HepG2 (cell line): ENCODE results near the gene FOCAD. TPM values are rescaled to one million over a fixed set of nuclear protein-coding genes. Genes with fewer than 3 reads are reported as not detected.

Source experiments
- ARID2 ChIP-seq: sonication (generic); formaldehyde crosslinking; IDR thresholded peaks from 2 replicates; pipeline ENCODE4 v1.8.1; 2022; ENCODE audit warnings: mild to moderate bottlenecking, missing genetic modification reagents, borderline replicate concordance
- ARID3A ChIP-seq: IDR thresholded peaks from 2 replicates; pipeline ENCODE4 v1.6.1; 2012; ENCODE audit warnings: low read depth, low read length, improper control_type of control experiment
- ATF6 ChIP-seq: sonication (generic); formaldehyde crosslinking; conservative IDR thresholded peaks from 2 replicates; pipeline ENCODE4 v1.4.0; 2020; ENCODE audit warnings: missing genetic modification reagents
- ATM ChIP-seq: fragments of 450-650 bp; IDR thresholded peaks from 2 replicates; pipeline ENCODE4 v1.7.1; 2017; ENCODE audit warnings: mild to moderate bottlenecking, borderline replicate concordance
- BRD4 ChIP-seq: sonication (generic); formaldehyde crosslinking; IDR thresholded peaks from 2 replicates; pipeline ENCODE4 v1.4.0; 2020; ENCODE audit warnings: missing genetic modification reagents
- GZF1 ChIP-seq: sonication (generic); formaldehyde crosslinking; IDR thresholded peaks from 2 replicates; pipeline ENCODE4 v1.5.1; 2020; ENCODE audit warnings: mild to moderate bottlenecking, missing genetic modification reagents
- HOXA5 ChIP-seq: sonication (generic); formaldehyde crosslinking; IDR thresholded peaks from 2 replicates; pipeline ENCODE4 v1.4.0; 2020; ENCODE audit warnings: missing genetic modification reagents
- MXI1 ChIP-seq: IDR thresholded peaks from 3 replicates; pipeline ENCODE4 v1.6.1; 2012; ENCODE audit warnings: low read depth, low read length, inconsistent platforms, borderline replicate concordance
- MYNN ChIP-seq: sonication (generic); formaldehyde crosslinking; IDR thresholded peaks from 2 replicates; pipeline ENCODE4 v1.4.0; 2020; ENCODE audit warnings: mild to moderate bottlenecking, low read depth, missing genetic modification reagents
- NAIF1 ChIP-seq: sonication (generic); formaldehyde crosslinking; IDR thresholded peaks from 2 replicates; pipeline ENCODE4 v1.5.0; 2020; ENCODE audit warnings: mild to moderate bottlenecking, missing genetic modification reagents, borderline replicate concordance
- NCOA1 ChIP-seq: sonication (generic); formaldehyde crosslinking; IDR thresholded peaks from 2 replicates; pipeline ENCODE4 v1.9.0; 2021; ENCODE audit warnings: missing genetic modification reagents
- NFIB ChIP-seq: sonication (generic); formaldehyde crosslinking; IDR thresholded peaks from 2 replicates; pipeline ENCODE4 v1.9.0; 2021; ENCODE audit warnings: missing genetic modification reagents, mild to moderate bottlenecking, borderline replicate concordance
- NFIC ChIP-seq: IDR thresholded peaks from 2 replicates; pipeline ENCODE4 v1.6.1; 2012; ENCODE audit warnings: mild to moderate bottlenecking, low read length, inconsistent platforms
- RFXAP ChIP-seq: sonication (generic); formaldehyde crosslinking; IDR thresholded peaks from 2 replicates; pipeline ENCODE4 v1.4.0; 2020; ENCODE audit warnings: missing genetic modification reagents, borderline replicate concordance
- SIX4 ChIP-seq: sonication (generic); formaldehyde crosslinking; IDR thresholded peaks from 2 replicates; pipeline ENCODE4 v1.4.0; 2020; ENCODE audit warnings: missing genetic modification reagents
- SMAD9 ChIP-seq: sonication (generic); formaldehyde crosslinking; IDR thresholded peaks from 2 replicates; pipeline ENCODE4 v1.5.1; 2020; ENCODE audit warnings: mild to moderate bottlenecking, missing genetic modification reagents
- SNAPC5 ChIP-seq: sonication (generic); formaldehyde crosslinking; IDR thresholded peaks from 2 replicates; pipeline ENCODE4 v1.8.1; 2023; ENCODE audit warnings: mild to moderate bottlenecking, missing genetic modification reagents, borderline replicate concordance
- SP4 ChIP-seq: sonication (generic); formaldehyde crosslinking; IDR thresholded peaks from 2 replicates; pipeline ENCODE4 v1.8.1; 2023; ENCODE audit warnings: mild to moderate bottlenecking, missing genetic modification reagents
- SRY ChIP-seq: sonication (generic); formaldehyde crosslinking; IDR thresholded peaks from 2 replicates; pipeline ENCODE4 v1.8.0; 2022; ENCODE audit warnings: mild to moderate bottlenecking, missing genetic modification reagents
- TARDBP ChIP-seq: sonication (generic); formaldehyde crosslinking; IDR thresholded peaks from 2 replicates; pipeline ENCODE4 v1.8.0; 2022; ENCODE audit warnings: mild to moderate bottlenecking, missing genetic modification reagents
- TCF7L2 ChIP-seq: IDR thresholded peaks from 2 replicates; pipeline ENCODE4 v1.6.1; 2011; ENCODE audit warnings: mild to moderate bottlenecking, low read depth, low read length, moderate library complexity
- TP53 ChIP-seq: sonication (generic); formaldehyde crosslinking; conservative IDR thresholded peaks from 2 replicates; pipeline ENCODE4 v1.4.0; 2020; ENCODE audit warnings: missing genetic modification reagents
- ZFP36L2 ChIP-seq: sonication (generic); formaldehyde crosslinking; IDR thresholded peaks from 2 replicates; pipeline ENCODE4 v1.4.0; 2020; ENCODE audit warnings: missing genetic modification reagents
- ZNF160 ChIP-seq: sonication (generic); formaldehyde crosslinking; IDR thresholded peaks from 2 replicates; pipeline ENCODE4 v1.8.0; 2022; ENCODE audit warnings: mild to moderate bottlenecking, inconsistent platforms, missing genetic modification reagents
- ZNF17 ChIP-seq: sonication (generic); formaldehyde crosslinking; IDR thresholded peaks from 2 replicates; pipeline ENCODE4 v1.5.0; 2020; ENCODE audit warnings: mild to moderate bottlenecking, missing genetic modification reagents
- ZNF235 ChIP-seq: sonication (generic); formaldehyde crosslinking; IDR thresholded peaks from 2 replicates; pipeline ENCODE4 v1.8.1; 2023; ENCODE audit warnings: mild to moderate bottlenecking, missing genetic modification reagents, borderline replicate concordance
- ZNF326 ChIP-seq: sonication (generic); formaldehyde crosslinking; IDR thresholded peaks from 2 replicates; pipeline ENCODE4 v1.4.0; 2020; ENCODE audit warnings: missing genetic modification reagents, borderline replicate concordance
- ZNF382 ChIP-seq: sonication (generic); formaldehyde crosslinking; IDR thresholded peaks from 2 replicates; pipeline ENCODE4 v1.5.0; 2020; ENCODE audit warnings: missing genetic modification reagents, mild to moderate bottlenecking, borderline replicate concordance
- ZNF660 ChIP-seq: sonication (generic); formaldehyde crosslinking; IDR thresholded peaks from 2 replicates; pipeline ENCODE4 v1.5.1; 2020; ENCODE audit warnings: mild to moderate bottlenecking, low read depth, missing genetic modification reagents, borderline replicate concordance
- ZNF746 ChIP-seq: sonication (generic); formaldehyde crosslinking; IDR thresholded peaks from 2 replicates; pipeline ENCODE4 v1.8.0; 2022; ENCODE audit warnings: mild to moderate bottlenecking, missing genetic modification reagents
- ZNF841 ChIP-seq: sonication (generic); formaldehyde crosslinking; IDR thresholded peaks from 2 replicates; pipeline ENCODE4 v1.8.1; 2023; ENCODE audit warnings: missing genetic modification reagents, borderline replicate concordance
- ZNF879 ChIP-seq: sonication (generic); formaldehyde crosslinking; IDR thresholded peaks from 2 replicates; pipeline ENCODE4 v1.8.1; 2023; ENCODE audit warnings: missing genetic modification reagents
- polyA plus RNA-seq, 8 experiments: library from polyadenylated mRNA; depleted of rRNA in 3 of 8; stranded (reverse) in 7 of 8; unstranded in 1 of 8; fragments of >200 nt; fragmentation: Illumina TruSeq in 4 of 8; extraction: Trizol in 4 of 8; gene quantifications; 2 replicates each; pipeline versions ENCODE4 v1.2.1 to v1.2.3, GENCODE V29; 2011 to 2016; ENCODE audit warnings: low read depth in 4 of 8, missing spikeins in 1 of 8, mixed read lengths in 1 of 8; ENCODE audit not compliant: insufficient read depth in 1 of 8
- total RNA-seq, 5 experiments: library from RNA; depleted of rRNA; stranded (reverse); fragments of >200 nt; fragmentation: Illumina TruSeq; extraction: Trizol; gene quantifications; 2 replicates each; pipeline ENCODE4 v1.2.3, GENCODE V29; 2016; ENCODE audit warnings: low read depth in 1 of 5

The FOCAD gene
- total and polyA plus RNA-seq, 2 of the 13 experiments (the other 11 are each of a cell fraction or from before 2014, with no cell fraction given), result 18.0 to 31.1 TPM

GRCh38 chr9:20692554-20692953 is 8.5 kb downstream of the FOCAD start (continued):
- TF ChIP-seq NFIC, result 0 out of 2 replicates have a peak, but pooled peaks have one; percentile 51
- no peak for TF ChIP-seq ATF6 (CRISPR knock-in tag)
- no peak for TF ChIP-seq ZNF326 (CRISPR knock-in tag)
- no peak for TF ChIP-seq SRY
- TF ChIP-seq RFXAP (CRISPR knock-in tag), result no peak
- TF ChIP-seq MXI1, result no peak
- TF ChIP-seq ATM, result no peak
- TF ChIP-seq SMAD9 (CRISPR knock-in tag), result no peak
- 0 out of 2 replicates have a peak, but pooled peaks have one; percentile 40 for TF ChIP-seq NAIF1 (CRISPR knock-in tag)
- TF ChIP-seq BRD4 (CRISPR knock-in tag), result no peak
- TF ChIP-seq SIX4, result no peak; the same call in 1 of the 2 replicates
- TF ChIP-seq GZF1 (CRISPR knock-in tag), result no peak
- no peak for TF ChIP-seq ZNF841 (CRISPR knock-in tag)
- no peak for TF ChIP-seq ZFP36L2 (CRISPR knock-in tag)
- TF ChIP-seq TP53 (CRISPR knock-in tag), result no peak
- TF ChIP-seq HOXA5 (CRISPR knock-in tag), result no peak
- no peak for TF ChIP-seq NFIB (CRISPR knock-in tag)
- TF ChIP-seq ZNF382 (CRISPR knock-in tag), result no peak
- no peak for TF ChIP-seq ARID3A
- TF ChIP-seq MYNN (CRISPR knock-in tag), result no peak
- no peak for TF ChIP-seq SNAPC5 (CRISPR knock-in tag)
- TF ChIP-seq ZNF160, result no peak
- TF ChIP-seq ZNF17 (CRISPR knock-in tag), result no peak
- no peak for TF ChIP-seq TCF7L2
- no peak for TF ChIP-seq ZNF746 (CRISPR knock-in tag)
- TF ChIP-seq ZNF660 (CRISPR knock-in tag), result no peak
- TF ChIP-seq ARID2 (CRISPR knock-in tag), result no peak
- no peak for TF ChIP-seq TARDBP (CRISPR knock-in tag)
- TF ChIP-seq ZNF235 (CRISPR knock-in tag), result no peak
- no peak for TF ChIP-seq SP4
- TF ChIP-seq ZNF879 (CRISPR knock-in tag), result no peak
- no peak for TF ChIP-seq NCOA1 (CRISPR knock-in tag)
